Fibroblast of skin of right biceps (primary cell): Measurements from ENCODE around the gene SENP1.

Experiments
- DNase-seq: peaks from one replicate; pipeline ENCODE4 v3.0.0-alpha.2; 2013

Gene SENP1

DNA sequence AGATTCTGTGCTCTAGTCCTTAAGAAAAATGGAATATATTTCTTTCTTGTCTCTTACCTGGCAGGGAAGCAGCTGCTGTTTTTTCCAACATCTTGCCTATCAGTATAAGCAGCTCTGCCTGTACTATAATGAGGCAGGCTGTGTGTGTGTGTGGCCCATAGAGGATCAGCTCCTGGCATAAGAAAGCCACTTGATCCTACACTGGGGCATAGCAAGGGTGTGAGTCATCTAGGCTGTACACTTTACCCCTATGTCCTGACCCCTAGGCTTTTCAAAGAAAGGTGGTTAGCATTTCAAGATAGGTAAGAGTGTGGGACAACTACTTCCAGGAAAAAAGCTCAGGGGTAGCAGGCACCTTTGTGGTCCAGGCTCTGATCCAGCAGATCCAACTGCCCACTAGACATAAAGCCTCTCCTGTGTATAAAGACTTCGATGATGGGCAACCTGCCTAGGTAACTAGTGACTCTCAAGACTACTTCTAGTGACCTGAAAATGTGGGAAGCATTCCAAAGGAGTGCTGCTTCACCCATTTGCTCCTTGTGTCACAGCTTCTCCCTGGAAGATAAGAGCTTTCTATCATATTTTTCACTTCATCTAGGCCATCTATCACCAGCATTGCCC lies 4.9 kb upstream of the SENP1 start:
- DNase-seq, result no peak

DNA sequence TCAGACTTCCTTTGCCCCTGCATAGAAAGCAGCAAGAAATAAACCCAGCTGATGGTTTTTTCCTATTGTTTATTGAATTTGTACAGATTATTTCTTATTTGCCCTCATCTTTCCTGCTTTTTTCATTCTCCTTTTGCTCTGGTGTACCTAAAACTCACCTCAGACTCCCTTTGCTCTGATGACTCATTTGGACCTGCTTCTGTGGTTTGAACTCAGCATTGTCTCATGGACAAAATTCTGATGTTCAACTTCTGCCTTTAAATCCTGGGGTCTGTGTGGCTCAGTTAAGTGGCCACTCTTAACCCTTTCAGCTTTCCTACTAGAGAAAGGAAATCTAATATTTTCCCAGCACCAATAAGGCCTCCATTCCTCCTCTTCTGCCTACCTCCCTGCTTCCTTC lies 3.5 kb upstream of the SENP1 start:
- no peak for DNase-seq

DNA sequence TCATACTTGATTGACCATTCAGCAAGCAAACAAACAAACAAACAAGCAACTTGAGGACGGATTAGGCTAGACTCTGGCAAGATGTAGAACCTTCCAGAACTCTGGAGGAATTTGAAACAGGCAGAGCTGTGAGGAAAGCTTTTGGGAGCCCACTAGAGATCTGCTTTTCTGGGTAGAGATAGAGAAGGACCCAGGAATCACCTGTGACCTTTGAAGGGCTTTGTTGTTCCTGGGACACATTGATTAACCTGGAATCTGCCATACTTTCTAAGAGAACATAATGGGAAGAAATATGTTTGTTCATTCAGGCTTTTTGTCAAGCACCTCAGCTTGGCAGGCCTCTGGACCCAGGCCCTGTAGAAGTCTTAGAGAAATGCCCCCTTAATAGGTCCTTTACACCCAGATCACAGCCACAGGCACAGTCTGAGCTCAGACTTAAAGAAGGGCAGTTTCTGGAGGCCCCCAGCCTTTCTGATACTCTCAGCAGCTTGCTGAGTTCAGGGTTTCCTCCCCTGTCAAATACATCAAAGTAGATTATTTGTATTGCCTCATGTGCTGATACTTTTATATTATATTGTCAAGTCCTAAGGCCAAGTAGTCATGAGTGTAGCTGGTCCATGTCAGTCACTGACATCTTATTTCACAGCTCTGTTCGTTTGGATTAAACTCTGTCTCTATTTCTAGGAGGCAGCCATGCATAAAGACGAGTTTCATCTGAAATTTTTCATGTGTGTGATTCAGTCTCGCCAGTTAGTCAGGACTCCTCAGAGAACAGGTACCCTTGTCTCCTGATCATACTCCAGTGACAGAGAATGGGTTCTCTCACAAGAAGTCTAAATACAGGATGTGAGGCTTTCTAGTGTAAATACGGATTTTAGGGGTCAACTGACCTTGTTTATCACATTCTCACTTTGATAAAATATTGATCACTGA lies 1.1 kb upstream of the SENP1 start:
- DNase-seq, result no peak

DNA sequence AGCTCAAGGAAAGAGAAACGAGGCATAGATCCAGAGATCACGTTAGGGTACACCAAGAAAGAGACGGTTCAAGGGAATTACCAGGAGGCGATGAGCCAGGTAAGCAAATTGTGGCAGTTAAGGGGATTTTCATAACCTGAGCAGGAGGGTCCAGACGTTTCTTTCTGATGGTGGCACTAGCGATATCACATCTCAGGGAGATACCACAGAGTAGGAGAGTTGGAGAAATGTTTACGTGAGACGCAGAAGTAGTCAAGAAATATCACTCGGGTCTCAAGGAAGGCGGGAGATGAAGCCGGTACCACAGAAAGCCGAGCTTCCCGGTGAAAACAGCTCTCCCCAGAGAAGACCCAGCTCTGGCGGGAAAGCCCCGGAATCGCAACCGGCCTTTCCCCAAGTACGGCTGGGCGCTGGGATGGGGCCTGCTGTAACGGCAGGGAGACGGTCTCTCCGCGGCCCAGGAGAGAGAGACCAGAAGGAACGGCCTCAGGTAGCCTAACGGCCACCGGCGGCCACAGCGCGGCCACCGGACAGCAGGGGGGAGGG lies 485 bp downstream of the SENP1 start:
- no peak for DNase-seq

DNA sequence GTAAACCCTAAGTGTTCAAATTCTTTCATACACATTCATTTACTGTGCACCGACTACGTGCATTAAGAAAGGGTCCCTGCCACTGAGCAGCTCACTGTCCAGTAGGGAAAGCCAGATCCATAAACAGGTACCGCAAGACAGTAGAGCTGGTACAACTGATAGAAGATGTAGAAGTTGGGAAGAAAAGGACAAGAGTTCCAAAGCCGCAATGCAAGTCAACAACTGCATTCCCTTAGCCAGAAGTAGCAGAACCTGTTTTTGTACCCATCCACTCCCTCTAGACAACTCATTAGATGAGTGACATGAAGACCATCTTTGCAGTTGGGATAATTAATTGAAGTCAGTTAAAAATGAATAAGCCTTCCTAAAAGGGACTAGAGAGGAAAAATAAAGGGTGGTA lies 1.3 kb downstream of the SENP1 start:
- DNase-seq, result no peak

- no peak for DNase-seq
These were observed 13.3 kb downstream of the SENP1 start for GRCh38 chr12:48092611-48093010.

GRCh38 chr12:48086327-48086726 lies 19.6 kb downstream of the SENP1 start:
- DNase-seq, result no peak

- DNase-seq, result no peak
These were observed 20.9 kb downstream of the SENP1 start for GRCh38 chr12:48084841-48085460.

DNA sequence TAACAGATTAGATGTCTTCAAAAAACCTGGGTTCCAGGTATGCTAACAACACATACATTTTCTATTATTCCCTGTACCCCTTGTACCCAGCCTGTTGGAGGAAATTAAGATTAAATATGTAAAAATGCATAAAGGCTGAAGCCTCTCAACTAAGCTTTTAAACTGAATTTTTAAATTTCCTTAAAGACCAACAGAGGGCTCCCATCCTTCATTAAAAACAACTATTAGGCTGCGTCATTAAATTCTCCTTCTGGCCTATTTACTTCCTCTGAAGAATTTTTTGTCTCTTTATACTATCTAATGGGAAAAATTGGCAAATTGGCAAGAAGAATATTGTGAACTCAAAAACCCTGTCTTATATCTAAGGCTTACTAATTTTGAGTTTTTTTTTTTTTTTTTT lies 21.8 kb downstream of the SENP1 start:
- peak; percentile 7 for DNase-seq

GRCh38 chr12:48080821-48081220 lies 25.1 kb downstream of the SENP1 start:
- DNase-seq, result no peak

GRCh38 chr12:48080285-48080684 lies 25.6 kb downstream of the SENP1 start:
- DNase-seq, result no peak

DNA sequence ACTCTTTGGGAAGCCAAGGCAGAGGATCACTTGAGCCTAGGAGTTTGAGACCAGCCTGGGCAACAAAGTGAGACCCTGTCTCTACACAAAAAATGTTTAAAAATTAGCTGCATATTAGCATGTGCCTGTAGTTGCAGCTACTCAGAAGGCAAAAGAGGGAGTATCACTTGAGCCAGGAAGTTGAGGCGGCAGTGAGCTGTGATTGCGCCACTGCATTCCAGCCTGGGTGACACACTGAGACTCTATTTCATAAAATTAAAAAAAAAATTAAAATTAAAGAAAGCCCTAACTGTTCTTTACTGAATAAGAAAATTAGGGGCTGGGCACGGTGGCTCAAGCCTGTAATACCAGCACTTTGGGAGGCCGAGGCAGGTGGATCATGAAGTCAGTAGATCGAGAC lies 27.0 kb downstream of the SENP1 start:
- DNase-seq, result peak; percentile 66

GRCh38 chr12:48077111-48077510 lies 28.8 kb downstream of the SENP1 start:
- DNase-seq, result no peak

DNA sequence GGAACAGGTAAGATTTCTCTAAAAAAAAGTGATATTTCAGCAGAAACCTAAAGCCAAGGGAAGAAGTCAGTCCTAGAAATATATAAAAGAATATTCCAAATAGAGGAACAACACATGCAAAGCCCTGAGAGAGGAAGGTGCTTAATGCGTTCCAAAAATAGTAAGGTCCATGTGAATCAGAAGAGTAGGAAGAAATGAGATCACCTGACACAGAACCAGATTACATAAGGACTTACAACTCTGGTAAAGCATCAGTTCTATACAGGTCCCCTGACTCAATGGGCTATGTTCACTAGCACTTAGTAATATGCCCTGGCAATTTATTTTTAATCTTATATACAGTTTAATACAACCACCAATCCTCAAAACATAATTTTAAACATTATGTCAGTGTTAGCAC lies 30.0 kb downstream of the SENP1 start:
- no peak for DNase-seq

DNA sequence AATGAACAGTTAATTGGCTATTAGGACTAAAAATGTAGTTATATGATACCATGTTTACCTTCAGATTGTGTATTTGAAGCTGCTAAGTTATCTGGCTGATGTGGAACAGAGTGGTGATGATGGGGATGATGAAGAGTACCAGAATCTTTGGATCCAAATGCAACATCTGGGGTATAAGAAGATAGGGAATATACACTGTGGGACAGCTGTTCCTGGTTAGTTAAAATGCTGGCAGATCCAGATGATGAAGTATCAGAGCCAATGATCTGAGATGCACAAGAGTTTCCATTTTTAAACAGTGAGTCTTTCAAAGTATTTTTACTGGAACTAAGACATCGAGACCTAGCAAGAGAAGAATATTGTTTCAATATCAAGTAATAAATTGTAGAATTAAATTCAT lies 31.6 kb downstream of the SENP1 start:
- DNase-seq, result no peak

- no peak for DNase-seq
These were observed 33.6 kb downstream of the SENP1 start for GRCh38 chr12:48072266-48072665.

GRCh38 chr12:48071808-48072207 lies 34.1 kb downstream of the SENP1 start:
- no peak for DNase-seq

DNA sequence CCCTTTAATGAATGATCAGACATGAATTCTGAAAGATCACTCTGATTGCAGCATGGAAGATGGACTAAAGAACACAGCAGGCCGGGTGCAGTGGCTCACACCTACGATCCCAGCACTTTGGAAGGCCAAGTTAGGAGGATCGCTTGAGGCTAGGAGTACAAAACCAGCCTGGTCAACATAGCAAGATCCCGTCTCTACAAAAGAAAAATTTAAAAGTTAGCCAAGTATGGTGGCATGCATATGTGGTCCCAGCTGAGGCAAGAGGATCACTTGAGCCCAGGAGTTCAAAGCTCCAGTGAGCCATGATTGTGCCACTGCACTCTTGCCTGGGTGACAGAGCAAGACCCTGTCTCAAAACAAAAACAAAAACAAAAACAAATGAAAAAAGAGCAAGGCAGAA lies 35.1 kb downstream of the SENP1 start:
- DNase-seq, result no peak

DNA sequence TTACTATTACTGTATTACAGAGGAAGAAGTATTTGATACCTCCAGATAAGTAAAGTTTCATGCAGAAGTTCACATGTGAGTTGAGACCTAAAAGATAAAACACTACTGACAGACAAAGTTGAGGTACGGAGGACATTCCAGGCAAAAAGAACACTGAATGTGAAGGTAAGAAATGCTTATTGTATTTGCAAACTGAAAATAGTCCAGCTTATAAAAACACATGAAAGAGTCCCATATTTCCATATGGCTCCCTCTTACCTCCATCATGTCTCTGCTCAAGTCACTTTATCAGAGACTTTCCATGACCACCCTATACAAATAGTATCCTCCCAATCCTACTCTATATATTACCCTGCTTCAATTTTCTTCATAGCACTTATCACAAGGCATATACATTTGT lies 35.8 kb downstream of the SENP1 start:
- DNase-seq, result no peak

GRCh38 chr12:48069241-48069640 lies 36.6 kb downstream of the SENP1 start:
- DNase-seq, result no peak

- no peak for DNase-seq
These were observed 37.4 kb downstream of the SENP1 start for GRCh38 chr12:48068457-48068856.

DNA sequence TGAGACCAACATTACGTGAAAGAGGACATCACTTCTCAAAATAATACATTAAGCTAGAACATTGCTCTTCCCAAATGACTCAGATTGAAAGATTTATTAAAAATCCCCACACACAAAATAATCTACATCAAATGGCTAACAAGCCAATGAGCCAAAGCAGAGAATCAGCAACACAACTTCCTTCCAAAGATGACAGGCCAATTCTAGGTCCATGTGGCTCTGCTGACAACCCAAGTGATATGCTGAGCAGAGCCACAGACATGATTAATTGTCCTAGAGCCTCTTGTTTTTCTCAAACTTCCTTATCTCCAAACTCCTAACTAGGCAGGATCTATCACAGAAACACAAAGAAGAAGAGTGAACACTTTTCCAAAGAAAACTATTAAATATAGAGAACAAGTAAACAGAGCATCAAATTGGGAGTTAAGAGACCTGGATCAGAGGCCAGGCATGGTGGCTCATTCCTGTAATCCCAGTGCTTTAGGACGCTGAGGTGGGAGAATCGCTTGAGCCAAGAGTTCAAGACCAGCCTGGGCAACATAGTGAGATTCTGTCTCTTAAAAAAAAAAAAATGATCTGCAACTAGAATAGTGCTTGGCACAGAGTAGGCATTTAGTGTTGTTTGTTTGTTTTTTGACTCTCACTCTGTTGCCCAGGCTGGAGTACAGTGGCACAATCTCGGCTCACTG lies 38.5 kb downstream of the SENP1 start:
- no peak for DNase-seq

- DNase-seq, result no peak
These were observed 40.8 kb downstream of the SENP1 start for GRCh38 chr12:48065041-48065440.
